HEK293 (cell line): ENCODE measurements around the gene OXSM.

ENCODE experiments used
- INSM2 ChIP-seq: fragments of 450-650 bp; formaldehyde crosslinking; IDR thresholded peaks from 2 replicates; pipeline ENCODE4 v1.5.1; 2016; ENCODE audit warnings: missing biosample characterization, missing genetic modification characterization
- KLF1 ChIP-seq: fragments of 450-650 bp; formaldehyde crosslinking; IDR thresholded peaks from 2 replicates; pipeline ENCODE4 v1.5.1; 2016; ENCODE audit warnings: missing biosample characterization, missing genetic modification characterization
- PBX3 ChIP-seq: sonication (generic); formaldehyde crosslinking; IDR thresholded peaks from 2 replicates; pipeline ENCODE4 v1.8.1; 2022; ENCODE audit warnings: mild to moderate bottlenecking, moderate library complexity, missing genetic modification reagents
- RBAK ChIP-seq: fragments of 450-650 bp; formaldehyde crosslinking; IDR thresholded peaks from 2 replicates; pipeline ENCODE4 v1.5.1; 2016; ENCODE audit warnings: missing biosample characterization, missing genetic modification characterization
- ZNF155 ChIP-seq: fragments of 450-650 bp; formaldehyde crosslinking; IDR thresholded peaks from 2 replicates; pipeline ENCODE4 v1.5.1; 2016; ENCODE audit warnings: missing biosample characterization, missing genetic modification characterization
- ZNF513 ChIP-seq: fragments of 450-650 bp; IDR thresholded peaks from 2 replicates; pipeline ENCODE4 v1.5.1; 2018; ENCODE audit warnings: missing biosample characterization, missing genetic modification characterization
- ZNF624 ChIP-seq: fragments of 450-650 bp; formaldehyde crosslinking; IDR thresholded peaks from 2 replicates; pipeline ENCODE4 v1.5.1; 2017; ENCODE audit warnings: missing biosample characterization, missing genetic modification characterization
- TF ChIP-seq, protein P1 (sequence below): fragments of 450-650 bp; formaldehyde crosslinking; IDR thresholded peaks from 2 replicates; pipeline ENCODE4 v1.5.1; 2016; ENCODE audit warnings: missing biosample characterization, missing genetic modification characterization
- TF ChIP-seq, protein P2 (sequence below): fragments of 450-650 bp; formaldehyde crosslinking; IDR thresholded peaks from 2 replicates; pipeline ENCODE4 v1.5.1; 2016; ENCODE audit warnings: missing biosample characterization, missing genetic modification characterization
- TF ChIP-seq, protein P3 (sequence below): fragments of 450-650 bp; formaldehyde crosslinking; IDR thresholded peaks from 2 replicates; pipeline ENCODE4 v1.5.1; 2016; ENCODE audit warnings: missing biosample characterization, missing genetic modification characterization

DNA sequence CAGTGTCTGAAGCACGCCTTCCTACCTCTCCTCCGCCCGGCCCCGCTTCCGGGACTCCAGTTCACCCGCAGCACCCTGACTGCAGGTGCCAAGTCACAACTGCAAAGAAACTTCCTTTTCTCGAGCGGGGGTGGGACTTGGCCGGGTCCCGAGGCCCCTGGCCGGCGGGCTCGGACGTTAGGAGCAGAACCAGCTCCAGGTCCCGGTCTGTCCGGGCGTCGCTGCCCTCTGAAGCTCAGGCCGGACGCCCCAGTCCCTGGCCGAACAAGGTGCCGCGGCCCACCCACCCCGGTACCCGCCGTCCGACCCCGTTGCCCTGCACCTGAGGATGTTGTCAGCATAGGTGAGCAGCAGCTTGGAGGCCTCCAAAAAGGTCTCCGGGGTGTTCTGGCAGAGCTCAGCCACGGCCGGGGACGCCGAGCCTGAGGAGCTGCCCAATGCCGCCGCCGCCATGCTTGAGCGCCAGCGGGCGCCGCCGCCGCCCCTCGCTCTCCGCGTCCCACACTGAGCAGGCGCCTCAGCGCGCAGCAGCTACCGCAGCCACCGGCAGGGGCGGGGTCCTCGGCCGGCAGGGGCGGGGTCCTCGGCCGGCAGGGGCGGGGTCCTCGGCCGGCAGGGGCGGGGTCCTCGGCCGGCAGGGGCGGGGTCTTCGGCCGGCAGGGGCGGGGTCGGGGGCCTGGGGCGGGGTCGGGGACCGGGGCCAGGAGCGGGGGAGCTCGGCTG is 6.8 kb upstream of the OXSM start, which contains the start of gene NGLY1:
- TF ChIP-seq, protein P1, sequence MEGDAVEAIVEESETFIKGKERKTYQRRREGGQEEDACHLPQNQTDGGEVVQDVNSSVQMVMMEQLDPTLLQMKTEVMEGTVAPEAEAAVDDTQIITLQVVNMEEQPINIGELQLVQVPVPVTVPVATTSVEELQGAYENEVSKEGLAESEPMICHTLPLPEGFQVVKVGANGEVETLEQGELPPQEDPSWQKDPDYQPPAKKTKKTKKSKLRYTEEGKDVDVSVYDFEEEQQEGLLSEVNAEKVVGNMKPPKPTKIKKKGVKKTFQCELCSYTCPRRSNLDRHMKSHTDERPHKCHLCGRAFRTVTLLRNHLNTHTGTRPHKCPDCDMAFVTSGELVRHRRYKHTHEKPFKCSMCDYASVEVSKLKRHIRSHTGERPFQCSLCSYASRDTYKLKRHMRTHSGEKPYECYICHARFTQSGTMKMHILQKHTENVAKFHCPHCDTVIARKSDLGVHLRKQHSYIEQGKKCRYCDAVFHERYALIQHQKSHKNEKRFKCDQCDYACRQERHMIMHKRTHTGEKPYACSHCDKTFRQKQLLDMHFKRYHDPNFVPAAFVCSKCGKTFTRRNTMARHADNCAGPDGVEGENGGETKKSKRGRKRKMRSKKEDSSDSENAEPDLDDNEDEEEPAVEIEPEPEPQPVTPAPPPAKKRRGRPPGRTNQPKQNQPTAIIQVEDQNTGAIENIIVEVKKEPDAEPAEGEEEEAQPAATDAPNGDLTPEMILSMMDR (tag by site-specific recombination): no peak
- TF ChIP-seq, protein P2, sequence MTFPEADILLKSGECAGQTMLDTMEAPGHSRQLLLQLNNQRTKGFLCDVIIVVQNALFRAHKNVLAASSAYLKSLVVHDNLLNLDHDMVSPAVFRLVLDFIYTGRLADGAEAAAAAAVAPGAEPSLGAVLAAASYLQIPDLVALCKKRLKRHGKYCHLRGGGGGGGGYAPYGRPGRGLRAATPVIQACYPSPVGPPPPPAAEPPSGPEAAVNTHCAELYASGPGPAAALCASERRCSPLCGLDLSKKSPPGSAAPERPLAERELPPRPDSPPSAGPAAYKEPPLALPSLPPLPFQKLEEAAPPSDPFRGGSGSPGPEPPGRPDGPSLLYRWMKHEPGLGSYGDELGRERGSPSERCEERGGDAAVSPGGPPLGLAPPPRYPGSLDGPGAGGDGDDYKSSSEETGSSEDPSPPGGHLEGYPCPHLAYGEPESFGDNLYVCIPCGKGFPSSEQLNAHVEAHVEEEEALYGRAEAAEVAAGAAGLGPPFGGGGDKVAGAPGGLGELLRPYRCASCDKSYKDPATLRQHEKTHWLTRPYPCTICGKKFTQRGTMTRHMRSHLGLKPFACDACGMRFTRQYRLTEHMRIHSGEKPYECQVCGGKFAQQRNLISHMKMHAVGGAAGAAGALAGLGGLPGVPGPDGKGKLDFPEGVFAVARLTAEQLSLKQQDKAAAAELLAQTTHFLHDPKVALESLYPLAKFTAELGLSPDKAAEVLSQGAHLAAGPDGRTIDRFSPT (tag by site-specific recombination): 0 out of 2 replicates have a peak, but pooled peaks have one; percentile 36
- TF ChIP-seq RBAK (tag by site-specific recombination) (no peak), INSM2 (tag by site-specific recombination) (no peak), PBX3 (CRISPR knock-in tag) (no peak), ZNF155 (tag by site-specific recombination) (no peak), ZNF513 (tag by site-specific recombination) (no peak), ZNF624 (tag by site-specific recombination) (no peak), KLF1 (no peak)
- TF ChIP-seq, protein P3, sequence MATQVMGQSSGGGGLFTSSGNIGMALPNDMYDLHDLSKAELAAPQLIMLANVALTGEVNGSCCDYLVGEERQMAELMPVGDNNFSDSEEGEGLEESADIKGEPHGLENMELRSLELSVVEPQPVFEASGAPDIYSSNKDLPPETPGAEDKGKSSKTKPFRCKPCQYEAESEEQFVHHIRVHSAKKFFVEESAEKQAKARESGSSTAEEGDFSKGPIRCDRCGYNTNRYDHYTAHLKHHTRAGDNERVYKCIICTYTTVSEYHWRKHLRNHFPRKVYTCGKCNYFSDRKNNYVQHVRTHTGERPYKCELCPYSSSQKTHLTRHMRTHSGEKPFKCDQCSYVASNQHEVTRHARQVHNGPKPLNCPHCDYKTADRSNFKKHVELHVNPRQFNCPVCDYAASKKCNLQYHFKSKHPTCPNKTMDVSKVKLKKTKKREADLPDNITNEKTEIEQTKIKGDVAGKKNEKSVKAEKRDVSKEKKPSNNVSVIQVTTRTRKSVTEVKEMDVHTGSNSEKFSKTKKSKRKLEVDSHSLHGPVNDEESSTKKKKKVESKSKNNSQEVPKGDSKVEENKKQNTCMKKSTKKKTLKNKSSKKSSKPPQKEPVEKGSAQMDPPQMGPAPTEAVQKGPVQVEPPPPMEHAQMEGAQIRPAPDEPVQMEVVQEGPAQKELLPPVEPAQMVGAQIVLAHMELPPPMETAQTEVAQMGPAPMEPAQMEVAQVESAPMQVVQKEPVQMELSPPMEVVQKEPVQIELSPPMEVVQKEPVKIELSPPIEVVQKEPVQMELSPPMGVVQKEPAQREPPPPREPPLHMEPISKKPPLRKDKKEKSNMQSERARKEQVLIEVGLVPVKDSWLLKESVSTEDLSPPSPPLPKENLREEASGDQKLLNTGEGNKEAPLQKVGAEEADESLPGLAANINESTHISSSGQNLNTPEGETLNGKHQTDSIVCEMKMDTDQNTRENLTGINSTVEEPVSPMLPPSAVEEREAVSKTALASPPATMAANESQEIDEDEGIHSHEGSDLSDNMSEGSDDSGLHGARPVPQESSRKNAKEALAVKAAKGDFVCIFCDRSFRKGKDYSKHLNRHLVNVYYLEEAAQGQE (tag by site-specific recombination): no peak
